Inflammatory macrophage treated with lipopolysaccharide for 4 hours (primary cell): Measurements from ENCODE around the gene ANKRD44.
A peak's percentile ranks its signal among the peaks of the same experiment; 100 is the strongest.
"Not testable (repeated sequence)": the region's sequence is repeated elsewhere in the genome, so short reads cannot be mapped to it uniquely, and the experiment has no call there.

Experiments
- DNase-seq: peaks from one replicate; pipeline ENCODE4 v3.0.0-alpha.2; 2020

The ANKRD44 gene

DNA sequence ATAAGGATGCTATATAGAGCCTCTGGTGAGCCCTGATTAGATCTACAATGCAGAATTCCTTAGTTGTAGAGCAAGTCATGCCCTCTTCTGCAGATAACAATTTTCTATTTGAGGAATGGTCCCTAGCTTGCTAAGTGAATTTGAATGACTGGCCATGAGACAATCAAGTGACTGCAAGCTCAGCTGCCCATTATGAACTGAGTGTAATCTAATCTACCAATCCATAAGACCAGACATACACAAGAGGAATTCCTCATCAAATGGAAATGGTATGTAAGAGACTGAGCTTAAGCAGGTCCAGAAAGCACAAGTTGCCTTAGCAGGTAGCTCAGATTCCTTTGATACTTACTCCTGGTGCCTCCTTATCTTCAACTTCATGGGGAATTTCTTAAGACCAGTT, 4.8 kb upstream of the ANKRD44 start:
- DNase-seq: no peak

GRCh38 chr2:197312186-197312585, 1.6 kb upstream of the ANKRD44 start:
- DNase-seq: no peak

DNA sequence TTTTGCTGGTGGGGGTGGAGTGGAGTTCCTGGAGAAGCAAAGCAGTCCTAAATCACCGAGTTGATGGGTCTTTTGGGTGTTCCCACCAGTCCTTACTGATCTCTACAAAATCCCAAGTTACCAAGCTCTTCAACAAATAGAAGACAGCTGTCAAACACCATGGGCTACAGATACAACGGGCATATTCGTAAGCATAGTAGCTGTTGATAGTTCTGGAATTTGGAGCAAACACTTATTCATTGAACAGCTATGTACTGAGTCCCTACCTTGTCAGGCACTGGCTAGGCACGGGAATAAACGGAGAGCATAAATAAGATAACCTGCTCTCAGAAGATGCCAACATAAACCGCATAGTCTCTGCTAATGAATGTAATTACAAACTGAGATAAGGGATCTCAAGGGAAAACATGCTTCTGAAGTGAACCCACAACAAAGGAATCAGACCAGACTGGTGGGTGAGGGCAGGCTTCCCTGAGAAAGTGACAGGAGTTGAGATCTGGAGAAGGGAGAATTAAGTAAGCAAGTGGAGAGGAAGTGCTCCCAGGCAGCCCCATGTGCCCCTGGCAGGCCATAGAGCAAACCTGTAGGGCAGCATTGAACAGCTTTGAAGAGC, 947 bp upstream of the ANKRD44 start:
- no peak for DNase-seq

GRCh38 chr2:197310987-197311420, 424 bp upstream of the ANKRD44 start:
- DNase-seq: no peak

DNA sequence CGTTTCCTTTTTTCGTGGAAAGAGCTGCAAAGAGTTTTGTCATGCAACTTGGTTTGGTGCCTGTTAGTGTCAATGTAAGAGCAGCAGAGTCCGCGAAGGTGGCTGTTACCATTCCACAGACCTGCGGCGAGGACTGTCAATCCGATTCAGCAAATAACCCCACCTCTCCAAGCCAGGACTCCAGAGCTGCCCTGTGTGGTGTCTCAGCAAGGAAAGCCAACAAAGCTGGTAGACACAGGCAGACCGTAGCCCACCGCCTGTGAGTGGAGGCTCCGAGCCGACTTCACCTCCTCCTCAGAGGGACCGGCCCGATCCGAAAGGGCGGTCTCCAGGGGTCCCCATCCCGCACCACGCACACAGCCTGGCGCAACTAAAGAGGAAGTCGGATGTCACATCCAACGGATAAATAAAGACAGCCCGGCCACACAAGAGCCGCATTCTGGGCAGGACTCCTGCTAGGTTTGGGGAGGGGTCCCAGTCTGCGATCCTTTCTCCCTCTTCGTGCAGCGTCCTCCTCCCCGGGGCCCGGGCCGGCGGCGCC, 819 bp downstream of the ANKRD44 start:
- DNase-seq: peak; percentile 38

DNA sequence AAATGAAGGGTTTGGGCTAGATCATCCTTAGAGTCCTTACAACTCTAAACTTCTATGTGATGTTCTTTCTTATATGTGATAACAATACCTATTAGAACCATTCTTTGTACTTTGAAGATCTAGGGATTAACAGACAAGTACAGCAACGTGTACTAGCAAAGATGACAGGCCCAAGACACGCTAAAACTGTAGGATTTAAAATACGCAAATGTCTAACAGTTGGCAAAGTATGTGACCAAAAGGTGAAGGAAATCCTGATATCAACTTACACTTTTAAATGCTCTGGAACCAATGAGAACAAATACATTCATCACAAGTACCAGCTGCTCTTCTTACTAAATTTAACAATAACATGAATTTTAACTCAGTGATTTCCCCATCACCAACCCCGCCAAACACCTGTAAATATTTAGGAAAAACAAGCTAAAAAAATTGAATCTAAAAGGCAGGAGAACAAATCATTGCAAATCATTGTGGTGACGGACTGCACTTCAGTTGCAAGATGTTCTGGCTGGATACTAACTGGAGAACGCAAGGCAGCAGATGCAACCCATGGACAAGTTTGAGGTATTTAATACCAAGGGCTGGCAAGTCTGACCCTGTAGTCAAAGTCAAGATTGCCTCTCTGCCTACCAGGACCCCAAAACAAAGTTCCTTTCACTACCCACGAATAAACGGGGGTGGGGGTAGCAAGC, 1.4 kb downstream of the ANKRD44 start:
- DNase-seq: no peak

DNA sequence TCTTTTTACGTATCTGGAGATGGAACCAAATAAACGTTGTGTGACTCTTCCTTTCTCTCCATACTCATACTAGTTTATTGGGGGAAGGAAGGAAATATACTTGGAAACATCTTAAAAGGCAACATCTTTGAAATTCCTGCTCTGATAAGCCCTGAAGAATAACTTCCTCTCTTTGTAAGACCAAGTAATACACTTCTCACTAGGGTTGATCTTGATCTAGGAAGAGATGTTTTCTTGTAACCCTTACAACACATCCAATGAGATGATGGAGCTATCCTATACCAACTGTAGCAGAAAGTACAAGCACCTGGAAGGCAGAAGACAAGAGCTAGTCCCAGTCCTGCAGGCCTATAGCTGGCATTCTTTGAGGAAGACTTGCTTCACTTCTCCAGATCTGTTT, 2.0 kb downstream of the ANKRD44 start:
- no peak for DNase-seq

- DNase-seq: no peak
Measured at GRCh38 chr2:197307933-197308521, 2.6 kb downstream of the ANKRD44 start.

DNA sequence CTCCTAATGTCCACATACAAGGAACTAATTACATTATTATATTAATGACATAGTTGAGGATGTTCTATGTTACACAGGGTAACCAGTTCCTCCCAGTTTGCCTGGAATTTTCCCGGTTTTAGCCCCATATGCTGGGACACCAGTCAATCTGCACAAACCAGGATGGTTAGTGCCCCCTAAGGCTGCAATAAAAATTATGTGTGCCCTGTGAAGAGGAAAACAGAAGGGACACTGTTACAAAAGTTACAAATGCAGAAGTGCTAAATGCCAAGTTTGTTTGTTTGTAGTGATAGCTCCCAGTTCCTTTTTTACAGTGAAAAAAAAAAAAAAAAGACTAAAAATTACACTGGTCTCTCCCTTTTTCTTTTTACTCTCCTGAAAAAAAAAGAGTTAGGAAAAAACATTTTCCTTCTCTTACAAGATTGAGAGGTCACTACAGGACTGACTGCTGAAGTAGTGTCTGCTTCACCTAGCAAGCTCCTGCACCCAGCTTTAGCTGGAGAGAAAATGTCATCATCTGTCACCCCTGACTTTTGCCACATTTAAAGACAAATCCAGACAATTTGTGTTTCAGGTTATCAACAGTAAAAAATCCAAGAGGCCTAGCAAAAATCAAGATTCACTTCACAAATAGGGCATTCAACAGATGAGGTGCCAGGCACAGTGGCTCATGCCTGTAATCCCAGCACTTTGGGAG, 3.2 kb downstream of the ANKRD44 start:
- peak; percentile 84 for DNase-seq

DNA sequence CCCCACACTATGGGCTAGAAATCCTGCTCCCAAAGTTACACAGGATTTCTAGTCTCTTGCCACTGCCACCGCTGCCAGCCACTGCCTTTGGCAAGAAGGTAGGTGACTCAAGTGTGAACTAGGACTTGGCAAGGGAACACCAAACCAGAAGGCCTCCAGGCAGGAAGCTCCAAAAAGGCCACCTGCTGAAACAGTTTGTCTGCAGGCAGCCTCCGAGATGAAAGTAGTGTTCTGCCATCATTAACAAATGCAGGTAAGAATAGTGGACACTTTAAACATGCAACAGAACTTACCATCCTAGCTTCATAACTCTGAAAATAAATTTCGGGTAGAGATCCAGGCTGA, 3.9 kb downstream of the ANKRD44 start:
- DNase-seq: no peak

DNA sequence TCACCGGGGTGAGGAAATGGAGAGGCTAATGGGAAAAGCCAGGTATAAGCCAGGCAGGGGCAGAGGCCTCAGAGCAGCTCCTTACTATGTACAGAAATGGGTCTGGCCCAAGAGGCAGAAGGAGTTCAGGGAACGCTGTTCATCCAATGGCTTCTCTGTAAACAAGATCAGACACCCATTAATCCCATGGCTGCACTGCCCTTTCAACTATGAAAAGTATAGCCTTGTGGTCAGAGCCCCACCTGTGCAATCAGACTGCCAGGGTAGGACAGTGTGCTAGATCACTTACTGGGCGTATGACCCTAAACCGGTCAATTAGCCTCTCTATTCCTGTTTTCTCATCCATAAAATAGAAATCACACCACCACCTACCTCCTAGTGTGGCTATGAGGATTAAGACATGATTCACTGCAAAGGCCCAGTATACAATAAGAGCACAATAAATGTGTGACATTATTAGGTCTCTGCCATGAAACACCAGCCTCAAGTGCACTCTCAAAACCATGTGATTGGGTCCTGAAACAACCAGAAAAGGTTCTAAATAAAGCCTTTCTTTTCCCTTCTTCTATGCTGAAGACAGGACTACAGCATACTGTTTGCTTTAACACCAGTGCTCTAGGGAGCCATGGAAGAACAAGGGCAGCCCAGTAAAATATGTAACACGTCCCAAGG, 4.4 kb downstream of the ANKRD44 start:
- DNase-seq: no peak

DNA sequence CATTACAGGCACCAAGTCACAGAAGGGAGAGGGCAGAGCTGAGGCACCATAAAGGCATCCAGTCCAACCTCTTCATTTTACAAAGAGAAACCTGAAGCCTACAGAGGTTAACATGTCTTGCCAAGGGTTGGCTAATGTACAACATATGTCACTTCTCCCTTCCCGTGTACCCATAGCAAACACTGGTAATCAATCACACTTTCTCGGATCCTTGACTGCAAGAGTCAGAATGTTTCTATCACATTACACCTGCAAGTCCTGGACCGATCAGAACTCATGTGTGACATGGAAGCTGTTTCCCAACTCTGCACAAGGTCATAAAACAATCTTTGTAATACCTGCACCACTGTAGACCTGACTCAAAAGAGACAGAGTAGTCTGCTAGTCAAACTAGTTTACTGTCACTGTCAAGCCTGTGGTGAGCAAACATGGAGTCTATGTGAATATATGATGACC, 6.0 kb downstream of the ANKRD44 start:
- DNase-seq: no peak

DNA sequence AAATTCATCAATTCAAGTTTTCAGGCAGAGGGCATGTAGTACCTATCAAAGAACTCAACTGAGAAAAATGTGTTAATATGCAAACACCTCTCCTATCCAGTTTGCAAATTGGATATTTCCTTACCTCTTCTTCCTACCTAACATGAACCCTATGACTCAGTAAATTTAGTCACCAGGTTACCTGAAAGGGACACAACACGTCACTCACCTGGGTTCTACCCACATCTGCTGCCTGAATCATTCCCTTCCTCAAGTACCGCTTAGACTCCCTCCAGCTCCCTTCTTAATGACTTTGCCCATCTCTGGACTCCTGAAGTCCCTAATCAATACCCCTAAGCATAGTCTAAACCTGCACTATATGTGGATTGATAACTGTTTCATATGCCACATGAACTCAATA, 10.4 kb downstream of the ANKRD44 start:
- DNase-seq: no peak

- no peak for DNase-seq
Measured at GRCh38 chr2:197298609-197299008, 12.0 kb downstream of the ANKRD44 start.

DNA sequence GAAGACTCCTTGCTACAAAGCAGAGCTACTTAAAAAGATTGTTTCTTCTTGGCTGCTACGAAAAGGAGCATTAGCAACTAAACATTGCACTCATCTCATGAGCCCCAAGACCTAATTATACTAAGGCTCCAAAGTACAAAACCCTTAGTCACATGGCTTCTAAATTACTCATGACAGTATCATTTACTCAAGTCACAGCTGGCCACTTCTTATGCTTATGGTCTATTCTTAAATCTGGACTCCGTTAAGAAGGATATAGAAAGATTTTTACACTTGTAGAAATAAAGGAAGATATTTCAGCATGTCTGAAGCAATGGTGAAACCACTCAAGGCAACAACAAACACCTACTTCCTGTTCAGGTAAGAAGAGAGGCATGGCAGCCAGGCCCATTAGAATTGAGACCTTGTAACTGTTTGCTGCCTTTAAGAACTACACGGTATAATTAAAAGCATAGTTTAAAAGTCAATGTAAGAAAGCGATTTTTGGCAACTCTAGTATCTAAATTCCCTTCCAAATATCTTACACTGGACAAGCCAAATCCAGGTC, 12.7 kb downstream of the ANKRD44 start:
- no peak for DNase-seq

DNA sequence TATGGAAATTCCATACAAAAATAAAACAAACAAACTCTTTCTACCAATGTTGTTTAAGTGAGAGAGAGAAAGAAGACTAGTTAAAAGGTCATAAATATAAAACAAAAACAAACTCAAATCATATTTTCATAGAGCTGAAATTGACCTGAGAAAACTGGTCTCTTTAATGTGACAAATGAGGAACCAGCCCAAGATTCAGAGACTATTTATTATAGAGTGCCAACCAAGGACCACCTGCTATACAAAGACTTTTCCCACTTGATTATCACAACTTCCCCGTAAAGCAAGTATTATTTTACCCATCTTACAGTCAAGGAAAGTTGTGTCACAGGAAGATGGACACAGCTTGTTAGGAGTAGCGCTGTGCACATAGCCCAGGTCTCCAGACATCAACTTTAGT, 13.3 kb downstream of the ANKRD44 start:
- DNase-seq: no peak

GRCh38 chr2:197296835-197297234, 13.7 kb downstream of the ANKRD44 start:
- DNase-seq: peak; percentile 73

- peak; percentile 43 for DNase-seq
Measured at GRCh38 chr2:197294260-197294659, 16.3 kb downstream of the ANKRD44 start.

- DNase-seq: peak; percentile 66
Measured at GRCh38 chr2:197293252-197294007, 17.1 kb downstream of the ANKRD44 start.

DNA sequence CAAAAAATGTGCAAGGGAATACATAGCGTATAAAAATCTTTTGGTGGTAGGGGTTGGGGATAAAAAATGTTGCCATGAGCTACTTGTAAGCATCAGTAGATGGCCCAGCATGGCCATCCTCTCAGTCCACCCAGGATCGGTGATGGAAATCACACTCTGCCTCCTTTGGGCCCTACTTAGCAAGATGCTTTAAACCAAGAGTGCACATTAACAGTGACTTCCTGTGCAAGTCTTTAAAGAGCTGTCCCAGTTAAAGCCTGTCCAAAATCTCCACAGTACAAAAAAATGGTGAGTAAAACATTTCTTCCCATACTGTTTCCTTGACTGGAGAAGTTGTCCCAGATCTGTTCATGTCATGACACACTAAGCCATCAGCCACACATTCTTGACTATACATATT, 18.0 kb downstream of the ANKRD44 start:
- no peak for DNase-seq

DNA sequence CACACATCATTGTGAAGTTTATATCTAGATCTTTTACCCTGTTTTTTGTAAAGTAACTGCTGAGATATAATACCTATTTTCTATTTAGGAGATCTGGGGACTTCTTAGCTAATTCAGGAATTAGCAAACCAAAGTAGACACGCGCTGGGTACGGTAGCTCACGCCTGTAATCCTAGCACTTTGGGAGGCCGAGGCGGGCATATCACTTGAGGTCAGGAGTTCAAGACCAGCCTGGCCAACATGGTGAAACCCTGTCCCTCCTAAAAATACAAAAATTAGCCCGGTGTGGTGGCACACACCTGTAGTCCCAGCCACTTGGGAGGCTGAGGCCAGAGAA, 23.0 kb downstream of the ANKRD44 start:
- not testable (repeated sequence) for DNase-seq
